ENCODE measurements around the gene LBHD1. TPM values are rescaled to one million over a fixed set of nuclear protein-coding genes. Genes with fewer than 3 reads are reported as not detected.

LBHD1 gene
- 1 to 10 TPM; 4.9 to 5.6 TPM for total RNA-seq

GRCh38 chr11:62671608-62672389, at the start of gene LBHD1, which contains the start of gene UQCC3:
Gene LBHD1, minus strand, starts transcription at chr11:62672267. Its CDS starts 2,236 bp downstream, at chr11:62670031.
Gene UQCC3, plus strand, starts transcription at chr11:62671673. Its CDS starts 73 bp downstream, at chr11:62671746.
- DNase-seq (peak; percentile 69 to 83 (median 80)), ATAC-seq (peak; percentile 80)
- peak within 1 kb of the TSS; percentile 57 to 80 for H3K4me3 ChIP-seq
- no peaks in the 10 kb centered on the region for H3K9me3 ChIP-seq
- no peaks in the 10 kb centered on the region for H3K27me3 ChIP-seq
- H3K36me3 ChIP-seq (replicated peaks in 1 of 2; ENCODE audit: insufficient read depth in 1 of 2, low read depth in 2 of 2), result peaks cover 0 to 3% of the 10 kb centered on the region in 2 donors
- TF ChIP-seq CTCF (IDR thresholded peaks at IDR 0.05) (peak in 1 of 7 experiments; percentile 17), POLR2A (IDR thresholded peaks at IDR 0.05) (peak; percentile 58 to 88 (median 84))
- peak within 1 kb of the TSS; percentile 76 to 96 (median 90) for H3K27ac ChIP-seq
- WGBS, 2 donors, result 0 to 1% methylated on average over 25 to 58 of the region's 59 CpGs
- intact Hi-C loops (cut with DNase I), result no loop called here
- peaks cover 62% of the 10 kb centered on the region for H3K4me1 ChIP-seq

- TF ChIP-seq CTCF (IDR thresholded peaks at IDR 0.05) (no peak), POLR2A (IDR thresholded peaks at IDR 0.05) (no peak)
- peaks cover 19% of the 10 kb centered on the region for H3K4me1 ChIP-seq
- no peaks in the 10 kb centered on the region for H3K9me3 ChIP-seq
- H3K27ac ChIP-seq, result peak overlapping the region in 1 of 4 donors; percentile 3
- WGBS, 2 donors, result 73 to 84% methylated on average over 2 of the region's 2 CpGs
- intact Hi-C loops (cut with DNase I), result no loop called here
- H3K27me3 ChIP-seq, result no peaks in the 10 kb centered on the region
- ATAC-seq, result no peak
- H3K4me3 ChIP-seq, result no peak overlapping the region
- DNase-seq, result no peak
- H3K36me3 ChIP-seq (replicated peaks in 1 of 2; ENCODE audit: insufficient read depth in 1 of 2, low read depth in 2 of 2), result peaks cover 18 to 60% of the 10 kb centered on the region in 2 donors
These were observed 47.4 kb upstream of the LBHD1 start for GRCh38 chr11:62719302-62719978.

DNA sequence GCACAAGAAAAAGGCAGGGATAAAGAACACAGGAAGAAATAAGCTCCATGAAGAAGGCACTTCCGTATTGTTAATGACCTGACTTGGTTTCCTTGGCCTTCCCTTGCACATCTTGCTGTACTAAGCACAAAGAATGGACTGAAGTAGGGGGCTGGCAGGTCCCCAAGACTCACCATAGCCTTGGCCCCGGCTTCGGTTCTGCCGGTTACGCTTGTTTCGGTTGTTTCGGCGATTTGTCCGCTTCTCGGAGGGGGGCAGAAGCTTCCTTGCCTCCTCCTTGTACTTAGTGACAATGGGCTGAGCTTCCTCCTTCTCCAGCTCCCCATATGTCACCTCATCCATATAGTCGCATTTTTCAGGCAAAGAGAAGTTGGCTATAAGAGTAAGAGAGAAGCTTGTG, 44.7 kb upstream of the LBHD1 start:
- no peaks in the 10 kb centered on the region for H3K9me3 ChIP-seq
- no peaks in the 10 kb centered on the region for H3K27me3 ChIP-seq
- ATAC-seq, result no peak

GRCh38 chr11:62716206-62716605, 44.1 kb upstream of the LBHD1 start:
- H3K27me3 ChIP-seq, result no peaks in the 10 kb centered on the region
- intact Hi-C loops (cut with DNase I), result no loop called here
- TF ChIP-seq CTCF (IDR thresholded peaks at IDR 0.05) (no peak), POLR2A (IDR thresholded peaks at IDR 0.05) (no peak)
- H3K27ac ChIP-seq, result peak overlapping the region in 2 of 4 donors; percentile 27 to 30
- H3K9me3 ChIP-seq, result no peaks in the 10 kb centered on the region
- WGBS, 2 donors, result 63 to 66% methylated on average over 5 of the region's 5 CpGs
- peaks cover 45% of the 10 kb centered on the region for H3K4me1 ChIP-seq
- ATAC-seq (no peak), DNase-seq (no peak)
- H3K4me3 ChIP-seq, result no peak overlapping the region
- H3K36me3 ChIP-seq (replicated peaks in 1 of 2; ENCODE audit: insufficient read depth in 1 of 2, low read depth in 2 of 2), result peaks cover 10 to 40% of the 10 kb centered on the region in 2 donors

More for the DNA sequence above, 44.7 kb upstream of the LBHD1 start:
- H3K36me3 ChIP-seq (replicated peaks in 1 of 2; ENCODE audit: insufficient read depth in 1 of 2, low read depth in 2 of 2), result peaks cover 15 to 42% of the 10 kb centered on the region in 2 donors
- H3K4me3 ChIP-seq, result no peak overlapping the region
- intact Hi-C loops (cut with DNase I), result no loop called here
- TF ChIP-seq POLR2A (IDR thresholded peaks at IDR 0.05) (no peak), CTCF (IDR thresholded peaks at IDR 0.05) (no peak)
- peaks cover 39% of the 10 kb centered on the region for H3K4me1 ChIP-seq
- 61 to 63% methylated on average over 11 of the region's 11 CpGs for WGBS, 2 donors
- H3K27ac ChIP-seq, result peak overlapping the region in 2 of 4 donors; percentile 27 to 30
- DNase-seq, result no peak

All from body of pancreas (tissue), 4 donors.